ENCODE data around the gene CACNA1C. TPM values are rescaled to one million over a fixed set of nuclear protein-coding genes. Genes with fewer than 3 reads are reported as not detected.

Gene CACNA1C
- total RNA-seq, 2 experiments from 2014 or later = 0.05 to 0.08 TPM

GRCh38 chr12:2306735-2307134, 253.9 kb downstream of the CACNA1C start:
- Histone ChIP-seq H3K27ac (ENCODE audit: low read depth in 1 of 2, low read length in 2 of 2) (no peak overlapping the region), H3K4me1 (ENCODE audit: insufficient read depth, low read length) (no peaks in the 10 kb centered on the region), H3K27me3 (ENCODE audit: control insufficient read depth in 1 of 2, insufficient read depth in 2 of 2, low read length in 2 of 2) (no peaks in the 10 kb centered on the region), H3K9me3 (ENCODE audit: control insufficient read depth in 1 of 2, insufficient read depth in 1 of 2, low read length in 2 of 2) (no peaks in the 10 kb centered on the region), H3K36me3 (ENCODE audit: insufficient read depth, low read length) (no peaks in the 10 kb centered on the region), H3K4me3 (ENCODE audit: low read length) (no peak overlapping the region)
- DNase-seq = no peak
- Mint-ChIP-seq H3K27me3 (no peaks in the 10 kb centered on the region), H3K27ac (no peak overlapping the region), H3K4me3 (no peak overlapping the region), H3K4me1 (ENCODE audit: low read depth) (no peaks in the 10 kb centered on the region), H3K36me3 (ENCODE audit: low read depth) (no peaks in the 10 kb centered on the region), H3K9me3 (no peaks in the 10 kb centered on the region)
- intact Hi-C loops (cut with DNase I, micrococcal nuclease) = no loop called here
- TF ChIP-seq, protein P1, sequence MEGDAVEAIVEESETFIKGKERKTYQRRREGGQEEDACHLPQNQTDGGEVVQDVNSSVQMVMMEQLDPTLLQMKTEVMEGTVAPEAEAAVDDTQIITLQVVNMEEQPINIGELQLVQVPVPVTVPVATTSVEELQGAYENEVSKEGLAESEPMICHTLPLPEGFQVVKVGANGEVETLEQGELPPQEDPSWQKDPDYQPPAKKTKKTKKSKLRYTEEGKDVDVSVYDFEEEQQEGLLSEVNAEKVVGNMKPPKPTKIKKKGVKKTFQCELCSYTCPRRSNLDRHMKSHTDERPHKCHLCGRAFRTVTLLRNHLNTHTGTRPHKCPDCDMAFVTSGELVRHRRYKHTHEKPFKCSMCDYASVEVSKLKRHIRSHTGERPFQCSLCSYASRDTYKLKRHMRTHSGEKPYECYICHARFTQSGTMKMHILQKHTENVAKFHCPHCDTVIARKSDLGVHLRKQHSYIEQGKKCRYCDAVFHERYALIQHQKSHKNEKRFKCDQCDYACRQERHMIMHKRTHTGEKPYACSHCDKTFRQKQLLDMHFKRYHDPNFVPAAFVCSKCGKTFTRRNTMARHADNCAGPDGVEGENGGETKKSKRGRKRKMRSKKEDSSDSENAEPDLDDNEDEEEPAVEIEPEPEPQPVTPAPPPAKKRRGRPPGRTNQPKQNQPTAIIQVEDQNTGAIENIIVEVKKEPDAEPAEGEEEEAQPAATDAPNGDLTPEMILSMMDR (IDR thresholded peaks at IDR 0.05) = no peak
- CTCF ChIA-PET = no interaction called here
- POLR2A ChIA-PET = no interaction called here
- no peak for ATAC-seq (ENCODE audit: poor library complexity)

DNA sequence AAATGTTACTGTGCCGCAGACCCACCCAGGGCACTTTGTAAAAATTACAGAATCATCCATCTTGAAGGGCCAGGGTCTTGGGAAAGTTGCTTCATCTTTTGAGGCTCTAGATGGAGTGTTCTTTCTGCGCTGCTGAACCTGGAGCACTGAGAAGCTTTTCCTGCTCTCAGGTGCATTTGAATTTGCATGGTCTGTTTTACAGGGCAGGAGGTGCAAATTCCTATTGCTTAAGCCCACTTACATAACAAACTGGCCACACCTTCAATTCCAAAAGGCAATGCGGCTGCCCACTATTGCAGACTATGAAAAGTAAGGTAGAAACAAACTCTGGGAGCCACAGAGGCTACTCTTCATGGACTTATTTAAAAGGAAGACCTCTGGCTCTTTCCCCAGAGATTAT, 254.8 kb downstream of the CACNA1C start:
- ChIA-PET CTCF (no interaction called here), POLR2A (no interaction called here)
- TF ChIP-seq, protein P1 (IDR thresholded peaks at IDR 0.05) = no peak
- DNase-seq (no peak), ATAC-seq (ENCODE audit: poor library complexity) (no peak)
- Mint-ChIP-seq H3K27me3 (no peaks in the 10 kb centered on the region), H3K4me3 (no peak overlapping the region), H3K36me3 (ENCODE audit: low read depth) (no peaks in the 10 kb centered on the region), H3K27ac (no peak overlapping the region), H3K4me1 (ENCODE audit: low read depth) (no peaks in the 10 kb centered on the region), H3K9me3 (no peaks in the 10 kb centered on the region)
- no peak overlapping the region for H3K4me3 ChIP-seq (ENCODE audit: low read length)
- H3K4me1 ChIP-seq (ENCODE audit: insufficient read depth, low read length) = no peaks in the 10 kb centered on the region
- H3K36me3 ChIP-seq (ENCODE audit: insufficient read depth, low read length) = no peaks in the 10 kb centered on the region
- intact Hi-C loops (cut with DNase I, micrococcal nuclease) = no loop called here
- no peak overlapping the region for H3K27ac ChIP-seq (ENCODE audit: low read depth in 1 of 2, low read length in 2 of 2)
- H3K27me3 ChIP-seq (ENCODE audit: control insufficient read depth in 1 of 2, insufficient read depth in 2 of 2, low read length in 2 of 2) = no peaks in the 10 kb centered on the region
- H3K9me3 ChIP-seq (ENCODE audit: control insufficient read depth in 1 of 2, insufficient read depth in 1 of 2, low read length in 2 of 2) = no peaks in the 10 kb centered on the region

DNA sequence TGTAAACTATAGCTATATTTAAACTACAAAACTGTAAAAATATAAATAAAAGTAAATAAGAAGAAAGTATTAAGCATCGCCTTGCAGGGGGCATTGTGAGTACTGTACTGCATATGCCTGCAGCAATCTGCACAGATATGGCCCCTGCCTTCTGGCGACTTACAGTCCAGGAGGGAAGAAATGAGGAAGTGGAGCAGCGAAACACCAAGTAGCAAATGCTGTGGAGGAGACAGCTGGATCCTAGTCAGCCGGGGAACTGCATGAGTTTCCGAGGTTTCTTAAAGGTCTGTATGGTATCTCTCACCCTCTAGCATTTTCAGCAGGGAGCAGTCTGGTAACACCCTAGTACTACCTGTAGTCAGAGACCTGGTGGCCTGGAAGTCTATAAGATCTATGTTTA, 256.9 kb downstream of the CACNA1C start:
- Mint-ChIP-seq H3K27ac (no peak overlapping the region), H3K27me3 (no peaks in the 10 kb centered on the region)
- intact Hi-C loops (cut with DNase I, micrococcal nuclease) = no loop called here

More for the DNA sequence above, 256.9 kb downstream of the CACNA1C start:
- no peak overlapping the region for H3K4me3 ChIP-seq (ENCODE audit: low read length)
- no peak for ATAC-seq (ENCODE audit: poor library complexity)
- no peaks in the 10 kb centered on the region for H3K4me1 ChIP-seq (ENCODE audit: insufficient read depth, low read length)
- H3K36me3 ChIP-seq (ENCODE audit: insufficient read depth, low read length) = no peaks in the 10 kb centered on the region
- no peak for DNase-seq
- no peak overlapping the region for H3K27ac ChIP-seq (ENCODE audit: low read depth in 1 of 2, low read length in 2 of 2)
- ChIA-PET POLR2A (no interaction called here), CTCF (no interaction called here)
- TF ChIP-seq, protein P1 (IDR thresholded peaks at IDR 0.05) = no peak
- Mint-ChIP-seq H3K9me3 (no peaks in the 10 kb centered on the region), H3K4me3 (no peak overlapping the region), H3K36me3 (ENCODE audit: low read depth) (no peaks in the 10 kb centered on the region), H3K4me1 (ENCODE audit: low read depth) (no peaks in the 10 kb centered on the region)
- no peaks in the 10 kb centered on the region for H3K27me3 ChIP-seq (ENCODE audit: control insufficient read depth in 1 of 2, insufficient read depth in 2 of 2, low read length in 2 of 2)
- H3K9me3 ChIP-seq (ENCODE audit: control insufficient read depth in 1 of 2, insufficient read depth in 1 of 2, low read length in 2 of 2) = no peaks in the 10 kb centered on the region

All from CD4-positive, alpha-beta T cell (primary cell).